Coronary artery (tissue), 2 donors: ENCODE measurements around the gene KBTBD4.
"Not testable (repeated sequence)": the region's sequence is repeated elsewhere in the genome, so short reads cannot be mapped to it uniquely, and the experiment has no call there.

ENCODE experiments used
- DNase-seq: peaks from one replicate; pipeline ENCODE4 v3.0.0-alpha.2; 2017; ENCODE audit warnings: low spot score
- H3K27ac ChIP-seq, 2 donors: fragments of 200-600 bp; sonication (generic); one replicate each; pipeline ENCODE4 v1.5.1; 2016 to 2019
- H3K4me3 ChIP-seq: fragments of 200-600 bp; sonication (generic); 2 replicates; pipeline ENCODE4 v1.5.1; 2016; ENCODE audit warnings: mild to moderate bottlenecking, moderate library complexity
- TF ChIP-seq, protein P1 (sequence below): fragments of 200-600 bp; sonication (generic); IDR thresholded peaks from one replicate; pipeline ENCODE4 v1.5.1; 2019; ENCODE audit warnings: antibody characterized with exemption

KBTBD4 gene

DNA sequence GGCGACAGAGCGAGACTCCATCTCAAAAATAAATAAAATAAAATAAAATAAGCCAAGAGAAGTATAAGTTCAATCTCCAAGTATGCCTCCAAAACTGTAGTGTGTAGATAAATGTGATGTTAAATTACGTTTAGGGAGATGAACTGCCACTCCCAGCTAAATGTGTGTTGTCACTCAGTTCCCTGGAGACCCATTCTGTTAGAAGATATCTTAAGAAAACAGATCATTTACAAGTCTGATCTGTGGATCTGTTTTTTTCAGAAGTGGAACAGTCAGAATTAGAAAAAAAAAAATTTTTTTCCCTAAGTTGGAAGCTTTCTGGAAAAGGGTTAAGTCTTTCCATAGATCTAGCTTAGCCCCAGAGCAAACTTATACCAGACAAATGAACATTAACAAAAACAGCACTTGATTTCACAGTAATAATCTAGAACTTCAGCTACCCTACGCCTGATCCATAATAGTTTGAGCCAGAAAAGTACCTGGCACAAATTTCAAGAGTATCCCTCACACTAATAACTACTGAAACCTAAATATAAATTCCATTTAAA lies 44.0 kb downstream of the KBTBD4 start:
- Histone ChIP-seq H3K27ac (peak overlapping the region in 1 of 2 donors; percentile 46), H3K4me3 (no peak overlapping the region)
- TF ChIP-seq, protein P1, sequence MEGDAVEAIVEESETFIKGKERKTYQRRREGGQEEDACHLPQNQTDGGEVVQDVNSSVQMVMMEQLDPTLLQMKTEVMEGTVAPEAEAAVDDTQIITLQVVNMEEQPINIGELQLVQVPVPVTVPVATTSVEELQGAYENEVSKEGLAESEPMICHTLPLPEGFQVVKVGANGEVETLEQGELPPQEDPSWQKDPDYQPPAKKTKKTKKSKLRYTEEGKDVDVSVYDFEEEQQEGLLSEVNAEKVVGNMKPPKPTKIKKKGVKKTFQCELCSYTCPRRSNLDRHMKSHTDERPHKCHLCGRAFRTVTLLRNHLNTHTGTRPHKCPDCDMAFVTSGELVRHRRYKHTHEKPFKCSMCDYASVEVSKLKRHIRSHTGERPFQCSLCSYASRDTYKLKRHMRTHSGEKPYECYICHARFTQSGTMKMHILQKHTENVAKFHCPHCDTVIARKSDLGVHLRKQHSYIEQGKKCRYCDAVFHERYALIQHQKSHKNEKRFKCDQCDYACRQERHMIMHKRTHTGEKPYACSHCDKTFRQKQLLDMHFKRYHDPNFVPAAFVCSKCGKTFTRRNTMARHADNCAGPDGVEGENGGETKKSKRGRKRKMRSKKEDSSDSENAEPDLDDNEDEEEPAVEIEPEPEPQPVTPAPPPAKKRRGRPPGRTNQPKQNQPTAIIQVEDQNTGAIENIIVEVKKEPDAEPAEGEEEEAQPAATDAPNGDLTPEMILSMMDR, result no peak
- no peak for DNase-seq

DNA sequence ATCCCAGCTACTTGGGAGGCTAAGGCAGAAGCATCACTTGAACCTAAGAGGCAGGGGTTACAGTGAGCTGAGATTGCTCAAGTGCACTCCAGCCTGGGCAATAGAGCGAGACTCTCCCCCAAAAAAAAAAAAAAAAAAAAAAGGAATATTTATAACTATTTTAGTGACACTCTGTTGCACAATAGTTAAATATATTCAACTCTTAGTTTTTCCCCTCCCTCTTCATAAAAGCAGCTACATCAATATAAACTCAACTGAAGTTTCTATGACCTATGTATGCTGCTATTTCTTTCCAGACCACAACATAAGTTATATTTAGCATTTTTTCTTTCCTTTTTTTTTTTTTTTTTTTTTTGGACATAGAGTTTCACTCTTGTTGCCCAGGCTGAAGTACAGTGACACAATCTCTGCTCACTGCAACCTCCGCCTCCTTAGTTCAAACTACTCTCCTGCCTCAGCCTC lies 45.0 kb downstream of the KBTBD4 start:
- H3K27ac ChIP-seq, result peak overlapping the region; percentile 52 to 78
- TF ChIP-seq, protein P1, result no peak
- no peak for DNase-seq
- H3K4me3 ChIP-seq, result no peak overlapping the region

DNA sequence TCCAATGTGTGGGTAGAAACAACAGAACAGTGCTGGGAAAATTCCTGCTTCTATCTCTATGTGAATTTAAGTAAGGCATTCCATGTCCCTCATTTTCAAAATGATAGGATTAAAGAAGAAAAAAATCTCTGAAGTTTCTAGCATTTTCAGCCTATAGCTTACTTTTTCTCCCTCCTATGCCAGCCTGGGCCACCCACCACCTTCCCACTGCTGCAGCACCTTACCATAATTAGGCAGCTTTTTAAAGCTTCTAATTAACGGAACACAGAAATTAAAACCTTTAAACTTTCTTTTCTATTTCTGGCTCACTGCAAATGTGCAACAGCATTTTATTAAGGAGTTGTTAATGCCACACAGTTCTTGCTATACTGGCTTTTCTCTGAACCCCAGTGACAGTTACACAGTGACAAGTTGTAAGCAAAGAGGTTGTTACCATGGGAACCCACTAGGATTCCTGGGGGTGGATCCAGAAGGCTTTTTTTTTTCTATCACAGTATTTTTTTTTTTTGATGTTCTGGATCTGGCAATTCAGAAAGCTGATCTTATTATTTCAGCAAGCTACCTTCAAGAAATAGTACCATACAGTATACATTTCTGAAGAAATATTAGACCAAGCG lies 46.1 kb downstream of the KBTBD4 start:
- no peak for DNase-seq
- peak overlapping the region; percentile 52 to 78 for H3K27ac ChIP-seq
- peak overlapping the region; percentile 1 for H3K4me3 ChIP-seq
- TF ChIP-seq, protein P1, result no peak

DNA sequence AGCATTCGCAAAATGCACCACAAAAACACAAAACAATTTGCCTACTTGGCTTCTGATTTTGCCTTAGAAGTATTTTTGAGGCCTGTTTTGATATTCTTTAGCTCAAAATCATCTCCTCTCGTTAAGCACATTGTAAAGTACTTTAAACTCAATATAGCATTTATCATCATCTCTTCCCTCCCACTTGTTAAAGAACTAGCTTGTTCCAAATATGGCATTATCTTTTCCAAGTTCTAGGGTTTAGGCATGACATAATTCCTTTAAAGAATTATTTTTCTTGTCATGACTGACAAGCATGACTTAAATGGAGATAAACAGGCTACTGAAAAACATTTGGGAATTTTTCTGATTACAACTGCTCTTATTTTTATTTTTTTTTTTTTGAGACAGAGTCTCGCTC lies 47.1 kb downstream of the KBTBD4 start:
- H3K4me3 ChIP-seq, result peak overlapping the region; percentile 1
- H3K27ac ChIP-seq, result peak overlapping the region; percentile 52 to 61
- no peak for DNase-seq
- TF ChIP-seq, protein P1, result no peak

DNA sequence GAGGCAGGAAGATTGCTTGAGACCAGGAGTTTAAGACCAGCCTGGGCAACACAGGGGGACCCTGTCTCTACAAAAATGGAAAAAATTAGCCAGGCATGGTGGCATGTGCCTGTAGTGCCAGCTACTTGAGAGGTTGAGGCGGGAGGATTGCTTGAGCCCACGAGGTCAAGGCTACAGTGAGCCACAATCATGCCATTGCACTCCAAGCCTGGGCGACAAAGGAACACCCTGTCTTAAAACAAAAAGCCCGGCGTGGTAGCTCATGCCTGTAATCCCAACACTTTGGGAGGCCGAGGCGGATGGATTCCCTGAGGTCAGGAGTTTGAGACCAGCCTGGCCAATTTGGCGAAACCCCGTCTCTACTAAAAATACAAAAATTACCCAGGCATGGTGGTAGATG lies 48.0 kb downstream of the KBTBD4 start:
- peak overlapping the region in 1 of 2 donors; percentile 61 for H3K27ac ChIP-seq
- not testable (repeated sequence) for H3K4me3 ChIP-seq, DNase-seq

DNA sequence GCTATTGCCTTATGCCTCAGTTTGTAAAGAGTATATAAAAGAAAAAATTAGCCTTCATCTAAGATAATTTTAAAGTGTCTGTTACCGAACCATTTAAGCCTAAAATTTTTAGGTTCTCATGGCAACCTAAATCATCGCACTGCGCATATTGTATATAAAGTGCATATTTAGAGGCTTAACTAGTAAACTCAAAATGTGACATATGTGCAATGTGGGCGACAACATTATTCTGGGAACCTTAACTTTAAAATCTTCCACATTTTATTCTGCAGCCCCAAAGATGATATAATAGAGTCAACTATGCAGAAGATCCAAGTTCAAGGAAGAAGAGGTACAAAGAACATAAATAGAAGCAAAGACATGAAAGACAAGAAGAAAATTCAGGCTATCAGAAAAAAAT lies 48.8 kb downstream of the KBTBD4 start:
- no peak for DNase-seq
- no peak overlapping the region for H3K27ac ChIP-seq
- H3K4me3 ChIP-seq, result no peak overlapping the region
- TF ChIP-seq, protein P1, result no peak

DNA sequence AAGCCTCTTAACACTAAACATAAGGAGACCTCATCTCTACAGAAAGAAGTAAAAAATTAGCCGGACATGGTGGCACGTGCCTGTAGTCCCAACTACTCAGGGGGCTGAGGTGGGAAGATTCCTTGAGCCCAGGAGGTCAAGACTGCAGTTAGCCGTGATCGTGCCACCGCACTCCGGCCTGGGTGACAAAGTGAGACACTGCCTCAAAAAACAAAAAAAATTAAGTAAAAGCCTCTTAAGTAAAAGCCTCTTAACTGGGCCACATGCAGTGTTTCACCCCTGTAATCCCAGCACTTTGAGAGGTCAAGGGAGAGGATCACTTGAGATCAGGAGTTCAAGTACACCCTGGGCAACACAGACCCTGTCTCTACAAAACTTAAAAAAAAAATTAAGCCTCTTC lies 51.6 kb downstream of the KBTBD4 start:
- no peak for DNase-seq
- TF ChIP-seq, protein P1, result no peak
- H3K4me3 ChIP-seq, result no peak overlapping the region
- no peak overlapping the region for H3K27ac ChIP-seq

DNA sequence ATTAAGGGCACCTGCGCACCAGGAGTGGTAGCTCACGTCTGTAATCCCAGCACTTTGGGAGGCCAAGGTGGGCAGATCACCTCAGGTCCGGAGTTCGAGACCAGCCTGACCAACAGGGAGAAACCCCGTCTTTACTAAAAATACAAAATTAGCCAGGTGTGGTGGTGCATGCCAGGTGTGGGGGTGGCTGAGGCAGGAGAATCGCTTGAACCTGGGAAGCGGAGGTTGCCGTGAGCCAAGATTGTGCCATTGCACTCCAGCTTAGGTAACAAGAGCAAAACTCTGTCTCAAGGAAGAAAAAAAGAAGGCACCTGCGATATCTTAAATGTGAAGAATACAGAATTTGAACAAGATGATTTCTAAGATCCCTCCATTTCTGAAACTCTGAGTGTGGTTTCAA lies 52.7 kb downstream of the KBTBD4 start:
- DNase-seq, H3K4me3 ChIP-seq: not testable (repeated sequence)
- H3K27ac ChIP-seq, result peak overlapping the region; percentile 15 to 77
